SKM-1 treated with dmso at 0.1 percent for 144 hours (cell line): ENCODE results near the gene UBE2I.

Source experiments
- DNase-seq: peaks from one replicate; lab custom pipeline; 2025; ENCODE audit not compliant: unreplicated experiment; lab: John Stamatoyannopoulos, UW

The UBE2I gene

GRCh38 chr16:1277151-1277598, 32.3 kb upstream of the UBE2I start:
- DNase-seq = no peak

- no peak for DNase-seq
These were observed 31.7 kb upstream of the UBE2I start for GRCh38 chr16:1277617-1278282.

GRCh38 chr16:1278477-1278876, 31.0 kb upstream of the UBE2I start:
- no peak for DNase-seq

- no peak for DNase-seq
These were observed 30.1 kb upstream of the UBE2I start for GRCh38 chr16:1279081-1279944.

- no peak for DNase-seq
These were observed 29.4 kb upstream of the UBE2I start for GRCh38 chr16:1279945-1280589.

GRCh38 chr16:1280783-1281182, 28.7 kb upstream of the UBE2I start:
- DNase-seq = no peak

GRCh38 chr16:1281517-1281916, 27.9 kb upstream of the UBE2I start:
- DNase-seq = no peak

GRCh38 chr16:1282324-1282973, 27.0 kb upstream of the UBE2I start:
- no peak for DNase-seq

- no peak for DNase-seq
These were observed 26.1 kb upstream of the UBE2I start for GRCh38 chr16:1283296-1283695.

GRCh38 chr16:1283996-1284616, 25.3 kb upstream of the UBE2I start:
- DNase-seq = no peak

GRCh38 chr16:1285669-1286512, 23.5 kb upstream of the UBE2I start:
- DNase-seq = no peak

GRCh38 chr16:1286513-1287094, 22.8 kb upstream of the UBE2I start:
- no peak for DNase-seq

GRCh38 chr16:1287982-1288670, 21.3 kb upstream of the UBE2I start:
- DNase-seq = no peak

GRCh38 chr16:1288813-1289476, 20.5 kb upstream of the UBE2I start:
- DNase-seq = no peak

- no peak for DNase-seq
These were observed 20.0 kb upstream of the UBE2I start for GRCh38 chr16:1289477-1289866.

GRCh38 chr16:1290063-1290501, 19.4 kb upstream of the UBE2I start:
- DNase-seq = peak; percentile 49

GRCh38 chr16:1290860-1291575, 18.4 kb upstream of the UBE2I start:
- no peak for DNase-seq

- no peak for DNase-seq
These were observed 17.9 kb upstream of the UBE2I start for GRCh38 chr16:1291576-1291974.
